Measurements from ENCODE around the gene SERPINA6.
"Not testable (repeated sequence)": the region's sequence is repeated elsewhere in the genome, so short reads cannot be mapped to it uniquely, and the experiment has no call there.

The SERPINA6 gene, protein sequence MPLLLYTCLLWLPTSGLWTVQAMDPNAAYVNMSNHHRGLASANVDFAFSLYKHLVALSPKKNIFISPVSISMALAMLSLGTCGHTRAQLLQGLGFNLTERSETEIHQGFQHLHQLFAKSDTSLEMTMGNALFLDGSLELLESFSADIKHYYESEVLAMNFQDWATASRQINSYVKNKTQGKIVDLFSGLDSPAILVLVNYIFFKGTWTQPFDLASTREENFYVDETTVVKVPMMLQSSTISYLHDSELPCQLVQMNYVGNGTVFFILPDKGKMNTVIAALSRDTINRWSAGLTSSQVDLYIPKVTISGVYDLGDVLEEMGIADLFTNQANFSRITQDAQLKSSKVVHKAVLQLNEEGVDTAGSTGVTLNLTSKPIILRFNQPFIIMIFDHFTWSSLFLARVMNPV

GRCh38 chr14:94322648-94323570 is at the start of gene SERPINA6:
Gene SERPINA6 (minus strand): TSS chr14:94323336. CDS start chr14:94314648, 8,688 bp downstream.
- no peak for DNase-seq

DNA sequence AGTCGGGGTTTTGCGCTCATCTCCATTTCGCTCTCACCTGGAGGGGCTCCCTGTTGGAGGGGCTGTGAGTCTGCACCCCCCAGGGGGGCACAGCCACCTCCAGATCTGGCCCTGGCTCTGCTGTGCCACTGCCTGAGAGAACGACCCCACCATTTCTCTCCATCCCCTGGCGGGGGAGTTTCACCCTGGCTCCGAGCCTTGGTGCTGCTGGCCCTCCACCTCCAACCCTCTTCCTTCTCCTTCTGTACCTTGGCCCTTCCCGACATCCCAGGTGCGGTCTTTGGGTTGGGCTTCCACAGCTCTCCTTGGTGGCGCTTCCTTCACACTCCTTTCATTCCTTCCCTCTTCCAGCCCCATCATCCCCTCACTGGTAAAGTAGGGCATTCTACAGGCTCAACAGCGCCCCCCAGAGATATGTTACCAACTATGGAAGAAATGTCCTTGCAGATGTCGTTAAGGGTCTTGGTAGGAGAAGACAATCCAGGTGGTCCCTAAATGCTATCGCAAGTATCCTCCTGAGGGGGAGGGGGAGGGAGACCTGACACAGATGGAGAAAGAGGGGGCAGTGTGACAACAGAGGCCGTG is 49.0 kb upstream of the SERPINA6 start:
- DNase-seq, result no peak

GRCh38 chr14:94370524-94370910 is 47.4 kb upstream of the SERPINA6 start:
- no peak for DNase-seq

- not testable (repeated sequence) for DNase-seq
Measured at GRCh38 chr14:94369766-94370523, 46.8 kb upstream of the SERPINA6 start.

- DNase-seq, result no peak
Measured at GRCh38 chr14:94368956-94369355, 45.8 kb upstream of the SERPINA6 start.

GRCh38 chr14:94368243-94368590 is 45.1 kb upstream of the SERPINA6 start:
- no peak for DNase-seq

GRCh38 chr14:94367347-94368242 is 44.5 kb upstream of the SERPINA6 start:
- DNase-seq, result no peak

- DNase-seq, result no peak
Measured at GRCh38 chr14:94366146-94366915, 43.2 kb upstream of the SERPINA6 start, which contains the start of gene SERPINA2. Gene SERPINA2 (minus strand): TSS chr14:94366698.

DNA sequence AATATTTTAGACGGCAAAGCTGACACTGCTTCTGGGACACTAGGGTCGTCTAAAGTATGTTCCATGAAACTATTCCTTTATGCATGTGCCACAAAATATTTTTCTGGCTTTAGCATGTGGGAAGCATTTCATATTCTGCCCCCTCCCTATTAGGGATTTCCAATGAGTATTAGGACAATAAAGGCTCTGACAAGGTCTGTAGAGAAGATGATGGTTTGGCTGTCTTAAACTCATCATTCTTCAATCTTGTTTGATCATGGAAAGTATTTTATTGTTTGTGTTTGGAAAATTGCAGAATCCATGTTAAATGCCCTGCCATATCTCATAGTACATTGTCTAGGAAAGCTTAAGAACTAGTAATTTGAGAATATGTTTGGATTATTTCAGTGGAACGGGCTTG is 42.5 kb upstream of the SERPINA6 start:
- DNase-seq, result no peak

DNA sequence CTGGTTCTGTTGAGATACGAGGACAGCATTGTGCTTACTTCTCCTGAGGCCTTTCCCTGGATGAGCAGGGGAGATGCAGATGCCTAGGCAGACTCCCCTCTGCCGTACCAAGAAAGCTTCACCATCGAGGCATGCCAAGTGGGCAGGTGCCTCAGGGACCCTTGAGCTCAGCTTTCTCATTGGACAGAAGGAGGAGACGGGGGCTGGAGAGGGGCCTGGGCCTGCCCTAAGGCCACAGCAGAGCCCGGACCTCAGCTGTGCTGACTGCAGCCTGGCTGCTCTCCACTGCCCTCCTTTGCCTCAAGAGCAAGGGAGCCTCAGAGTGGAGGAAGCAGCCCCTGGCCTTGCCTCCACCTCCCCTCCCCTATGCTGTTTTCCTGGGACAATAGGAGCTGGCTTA is 41.8 kb upstream of the SERPINA6 start:
- DNase-seq, result no peak

DNA sequence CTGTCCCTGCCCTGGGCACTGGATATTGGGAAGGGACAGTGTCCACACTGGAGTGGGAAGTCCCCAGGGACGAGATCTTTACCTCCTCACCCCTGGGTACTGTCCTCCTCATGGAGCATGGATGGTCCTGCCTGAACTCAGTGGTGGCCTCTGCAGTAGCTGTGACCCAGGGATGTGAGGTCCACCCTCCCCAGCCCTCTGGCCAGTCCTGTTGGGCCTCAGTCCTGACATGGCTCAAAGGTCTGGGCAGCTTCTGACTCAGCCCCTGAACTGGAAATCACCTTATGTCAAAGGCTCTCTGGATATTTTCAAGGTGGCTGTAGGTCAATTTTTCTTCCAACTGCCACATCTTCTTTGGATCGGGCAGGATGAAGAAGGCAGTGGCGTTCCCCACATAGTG is 40.9 kb upstream of the SERPINA6 start:
- no peak for DNase-seq

- DNase-seq, result no peak
Measured at GRCh38 chr14:94363151-94363624, 40.1 kb upstream of the SERPINA6 start.

- DNase-seq, result no peak
Measured at GRCh38 chr14:94362614-94363133, 39.5 kb upstream of the SERPINA6 start.

GRCh38 chr14:94361682-94362081 is 38.5 kb upstream of the SERPINA6 start:
- no peak for DNase-seq

GRCh38 chr14:94360945-94361565 is 37.9 kb upstream of the SERPINA6 start:
- DNase-seq, result no peak

DNA sequence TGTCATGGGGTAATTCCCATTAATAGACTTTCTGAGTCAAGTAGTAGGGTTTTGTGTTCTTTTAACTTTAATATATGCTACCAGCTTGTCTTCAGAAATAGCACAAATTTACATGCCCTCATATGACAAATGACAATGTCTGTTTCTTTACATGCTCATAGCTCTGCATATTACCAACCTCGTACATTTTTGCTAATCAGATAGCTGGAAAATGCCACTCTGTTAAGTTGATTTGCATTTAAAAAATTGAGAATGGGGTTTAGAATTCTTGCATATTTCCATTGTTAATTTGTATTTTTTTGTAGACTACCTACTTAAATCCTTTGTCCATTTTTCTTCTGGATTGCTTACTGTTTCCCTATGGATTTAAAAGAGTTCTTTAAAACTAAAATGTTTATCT is 34.0 kb upstream of the SERPINA6 start:
- no peak for DNase-seq

DNA sequence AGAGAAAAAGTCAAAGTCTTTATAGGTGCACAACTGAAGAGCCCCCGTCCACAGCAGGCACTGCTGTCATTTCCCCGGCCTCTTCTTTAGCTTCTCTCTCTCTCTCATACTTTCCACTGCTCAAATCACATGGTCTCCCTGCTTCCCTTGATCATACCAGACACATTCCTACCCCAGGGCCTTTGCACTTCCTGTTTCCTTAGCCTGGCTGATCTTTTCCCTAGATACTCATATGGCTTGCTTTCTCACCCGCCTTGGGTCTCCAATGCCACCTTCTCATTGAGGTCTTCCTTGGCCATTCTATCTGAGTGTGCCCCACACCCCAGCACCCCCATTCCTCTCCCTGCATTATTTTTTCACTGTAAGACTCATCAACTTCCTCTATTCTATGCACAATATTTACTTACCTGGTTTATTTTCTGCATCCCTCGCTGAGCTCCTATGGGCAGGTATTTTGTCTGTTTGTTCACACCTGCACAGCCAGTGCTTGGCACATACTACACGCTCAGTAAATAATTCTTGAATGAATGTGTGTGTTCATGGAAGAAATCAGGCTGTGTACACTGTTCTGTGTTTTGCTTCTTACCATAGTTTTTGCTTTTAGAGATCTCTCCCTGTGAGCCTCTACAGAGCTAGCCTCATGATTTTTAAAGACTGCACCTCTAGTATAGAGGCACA is 33.4 kb upstream of the SERPINA6 start:
- DNase-seq, result no peak

- DNase-seq, result no peak
Measured at GRCh38 chr14:94355191-94355794, 32.2 kb upstream of the SERPINA6 start.

DNA sequence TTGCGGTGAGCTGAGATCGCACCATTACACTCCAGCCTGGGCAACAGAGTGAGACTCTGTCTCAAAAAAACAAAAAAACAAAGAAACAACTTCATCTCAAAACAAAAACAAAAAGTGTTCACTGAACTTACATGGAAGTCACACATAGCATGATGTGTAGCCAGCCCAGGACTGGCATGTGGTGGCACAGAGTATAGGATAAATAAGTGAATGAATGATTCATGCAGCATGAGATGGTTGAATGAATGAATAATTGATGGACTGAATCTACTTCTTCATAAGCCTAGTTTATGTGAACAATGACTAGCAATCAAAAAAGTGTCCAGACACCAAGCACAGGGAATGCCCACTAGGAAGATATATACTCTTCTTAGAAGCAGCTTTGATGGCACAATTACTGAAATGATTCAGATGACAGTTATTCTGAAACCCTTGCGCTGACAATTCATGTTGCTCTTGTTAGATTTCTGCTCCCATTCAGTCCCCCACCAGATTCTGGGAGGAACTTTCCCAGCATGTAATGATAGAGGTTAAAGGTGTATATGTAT is 31.6 kb upstream of the SERPINA6 start:
- DNase-seq, result no peak
